ENCODE data around the gene PDS5A.

Gene PDS5A

DNA sequence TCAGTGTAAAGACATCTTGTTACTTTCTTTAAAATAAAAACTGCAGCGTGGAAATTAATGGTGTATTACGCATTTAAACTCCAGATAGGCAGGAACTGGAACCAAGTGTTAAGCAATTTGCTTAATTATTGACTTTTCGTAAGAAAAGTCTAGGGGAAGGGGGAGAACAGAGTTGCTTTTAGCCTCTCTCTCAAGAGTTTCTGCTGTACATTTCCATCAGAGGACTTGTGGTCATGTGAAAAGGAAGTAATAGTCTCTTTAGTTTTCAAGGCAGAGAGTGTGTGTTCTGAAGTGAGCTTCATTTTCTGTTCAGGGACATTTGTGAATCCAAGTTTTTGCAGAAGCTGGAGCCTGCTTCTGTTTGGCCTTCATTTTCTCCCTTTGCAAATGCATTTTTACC lies 152.6 kb downstream of the PDS5A start:
- DNase-seq (ENCODE audit: low read depth in 1 of 2, low spot score in 1 of 2), result peak; percentile 10 to 12
- H3K27ac ChIP-seq (replicated peaks), result no peak overlapping the region
- H3K27me3 ChIP-seq (ENCODE audit: insufficient read depth, poor library complexity, severe bottlenecking), result no peaks in the 10 kb centered on the region
- TF ChIP-seq SPI1 (IDR thresholded peaks at IDR 0.05; ENCODE audit: borderline replicate concordance, low read depth) (no peak), GABPA (IDR thresholded peaks at IDR 0.05; ENCODE audit: low read depth) (no peak), POLR2AphosphoS5 (IDR thresholded peaks at IDR 0.05; ENCODE audit: low read depth) (no peak), CTCF (IDR thresholded peaks at IDR 0.05; ENCODE audit: insufficient read depth, low read length) (no peak)
- TF ChIP-seq, protein P1, sequence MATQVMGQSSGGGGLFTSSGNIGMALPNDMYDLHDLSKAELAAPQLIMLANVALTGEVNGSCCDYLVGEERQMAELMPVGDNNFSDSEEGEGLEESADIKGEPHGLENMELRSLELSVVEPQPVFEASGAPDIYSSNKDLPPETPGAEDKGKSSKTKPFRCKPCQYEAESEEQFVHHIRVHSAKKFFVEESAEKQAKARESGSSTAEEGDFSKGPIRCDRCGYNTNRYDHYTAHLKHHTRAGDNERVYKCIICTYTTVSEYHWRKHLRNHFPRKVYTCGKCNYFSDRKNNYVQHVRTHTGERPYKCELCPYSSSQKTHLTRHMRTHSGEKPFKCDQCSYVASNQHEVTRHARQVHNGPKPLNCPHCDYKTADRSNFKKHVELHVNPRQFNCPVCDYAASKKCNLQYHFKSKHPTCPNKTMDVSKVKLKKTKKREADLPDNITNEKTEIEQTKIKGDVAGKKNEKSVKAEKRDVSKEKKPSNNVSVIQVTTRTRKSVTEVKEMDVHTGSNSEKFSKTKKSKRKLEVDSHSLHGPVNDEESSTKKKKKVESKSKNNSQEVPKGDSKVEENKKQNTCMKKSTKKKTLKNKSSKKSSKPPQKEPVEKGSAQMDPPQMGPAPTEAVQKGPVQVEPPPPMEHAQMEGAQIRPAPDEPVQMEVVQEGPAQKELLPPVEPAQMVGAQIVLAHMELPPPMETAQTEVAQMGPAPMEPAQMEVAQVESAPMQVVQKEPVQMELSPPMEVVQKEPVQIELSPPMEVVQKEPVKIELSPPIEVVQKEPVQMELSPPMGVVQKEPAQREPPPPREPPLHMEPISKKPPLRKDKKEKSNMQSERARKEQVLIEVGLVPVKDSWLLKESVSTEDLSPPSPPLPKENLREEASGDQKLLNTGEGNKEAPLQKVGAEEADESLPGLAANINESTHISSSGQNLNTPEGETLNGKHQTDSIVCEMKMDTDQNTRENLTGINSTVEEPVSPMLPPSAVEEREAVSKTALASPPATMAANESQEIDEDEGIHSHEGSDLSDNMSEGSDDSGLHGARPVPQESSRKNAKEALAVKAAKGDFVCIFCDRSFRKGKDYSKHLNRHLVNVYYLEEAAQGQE (IDR thresholded peaks at IDR 0.05; ENCODE audit: insufficient replicate concordance, low read depth), result no peak
- no peak overlapping the region for H3K4me3 ChIP-seq (replicated peaks; ENCODE audit: insufficient read depth, low read length)

DNA sequence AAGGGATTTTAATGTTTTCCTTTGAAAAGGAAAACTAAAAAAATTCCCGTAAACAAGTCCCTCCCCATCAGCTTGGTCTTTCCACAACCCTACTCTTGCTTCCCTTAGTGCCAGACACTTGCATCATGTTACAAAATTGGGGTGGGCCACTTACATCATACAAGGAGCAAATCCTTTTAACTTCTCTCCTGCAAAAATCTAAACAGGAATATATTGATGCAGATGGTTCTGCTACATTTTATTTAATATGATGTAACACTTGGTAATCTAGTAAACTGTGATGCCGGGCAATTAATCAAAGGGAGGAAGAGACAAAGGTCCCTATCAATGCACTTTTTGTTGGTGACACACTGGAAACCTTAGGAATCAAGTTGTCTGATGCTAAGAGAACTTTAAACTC lies 154.5 kb downstream of the PDS5A start:
- Histone ChIP-seq H3K27ac (replicated peaks) (no peak overlapping the region), H3K27me3 (ENCODE audit: insufficient read depth, poor library complexity, severe bottlenecking) (no peaks in the 10 kb centered on the region), H3K4me3 (replicated peaks; ENCODE audit: insufficient read depth, low read length) (no peak overlapping the region)
- TF ChIP-seq POLR2AphosphoS5 (IDR thresholded peaks at IDR 0.05; ENCODE audit: low read depth), result no peak
- TF ChIP-seq SPI1 (IDR thresholded peaks at IDR 0.05; ENCODE audit: borderline replicate concordance, low read depth), result no peak
- TF ChIP-seq CTCF (IDR thresholded peaks at IDR 0.05; ENCODE audit: insufficient read depth, low read length), result no peak
- TF ChIP-seq, protein P1 (IDR thresholded peaks at IDR 0.05; ENCODE audit: insufficient replicate concordance, low read depth), result no peak
- no peak for TF ChIP-seq GABPA (IDR thresholded peaks at IDR 0.05; ENCODE audit: low read depth)
- DNase-seq (ENCODE audit: low read depth in 1 of 2, low spot score in 1 of 2), result peak in 1 of 2 experiments; percentile 6

DNA sequence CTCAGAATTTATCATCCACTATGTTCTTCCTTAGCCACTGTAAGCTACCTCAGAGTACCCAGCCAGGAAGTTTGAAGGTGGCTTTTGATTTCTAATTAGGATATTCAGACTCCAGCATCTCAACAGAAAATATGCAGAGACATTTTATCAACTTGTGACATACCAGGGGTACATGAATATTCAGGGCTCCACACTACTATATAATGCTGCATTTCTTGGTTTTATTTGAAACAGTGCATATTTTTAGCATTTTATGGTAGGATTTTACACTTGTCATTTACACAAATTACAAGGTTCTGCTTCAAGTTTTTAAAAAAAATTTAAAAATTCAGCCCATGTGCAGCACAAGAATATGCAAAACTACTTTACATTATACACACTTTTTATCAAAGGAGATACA lies 155.0 kb downstream of the PDS5A start:
- no peaks in the 10 kb centered on the region for H3K27me3 ChIP-seq (ENCODE audit: insufficient read depth, poor library complexity, severe bottlenecking)
- no peak overlapping the region for H3K4me3 ChIP-seq (replicated peaks; ENCODE audit: insufficient read depth, low read length)
- H3K27ac ChIP-seq (replicated peaks), result no peak overlapping the region
- no peak for TF ChIP-seq POLR2AphosphoS5 (IDR thresholded peaks at IDR 0.05; ENCODE audit: low read depth)
- no peak for TF ChIP-seq CTCF (IDR thresholded peaks at IDR 0.05; ENCODE audit: insufficient read depth, low read length)
- TF ChIP-seq, protein P1 (IDR thresholded peaks at IDR 0.05; ENCODE audit: insufficient replicate concordance, low read depth), result no peak
- no peak for TF ChIP-seq SPI1 (IDR thresholded peaks at IDR 0.05; ENCODE audit: borderline replicate concordance, low read depth)
- no peak for TF ChIP-seq GABPA (IDR thresholded peaks at IDR 0.05; ENCODE audit: low read depth)
- DNase-seq (ENCODE audit: low read depth in 1 of 2, low spot score in 1 of 2), result no peak

Data from HL-60 (cell line).